ENCODE results near the gene ASAP2.

The ASAP2 gene

DNA sequence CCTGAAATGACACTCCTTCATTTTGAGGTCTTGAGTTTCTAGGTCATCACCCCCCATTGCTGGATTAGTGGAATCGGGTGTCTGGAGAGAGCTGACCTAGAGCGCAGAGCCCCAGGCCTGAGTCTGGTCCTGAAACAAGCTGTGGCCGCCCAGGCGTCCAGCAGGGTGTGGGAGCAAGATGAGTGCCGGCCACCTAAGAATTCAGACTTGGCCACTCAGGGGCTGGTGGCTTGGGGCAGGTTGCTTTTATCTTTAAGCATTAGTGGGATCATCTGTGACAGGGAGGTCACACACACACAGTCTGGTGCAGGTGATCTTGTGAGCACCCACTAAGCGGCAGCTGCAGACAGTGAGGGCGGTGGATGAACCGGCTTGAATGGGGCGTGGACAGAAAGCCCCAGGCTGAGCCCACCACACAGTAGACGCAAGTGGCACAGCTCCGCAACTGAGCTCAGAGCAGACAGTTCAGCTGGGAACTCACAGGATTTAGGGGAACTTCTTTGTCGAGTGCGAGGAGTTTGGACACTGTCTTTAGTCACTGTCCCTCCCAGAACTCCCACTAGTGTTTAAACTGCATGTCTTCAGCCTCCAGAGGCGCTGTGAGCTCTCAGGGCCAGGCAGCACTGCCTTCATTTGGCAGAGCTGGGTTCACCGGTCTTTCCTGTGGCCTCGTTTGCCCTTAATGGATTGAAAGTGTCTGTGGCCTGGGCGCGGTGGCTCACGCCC, 195.2 kb downstream of the ASAP2 start:
- TF ChIP-seq, protein P1, sequence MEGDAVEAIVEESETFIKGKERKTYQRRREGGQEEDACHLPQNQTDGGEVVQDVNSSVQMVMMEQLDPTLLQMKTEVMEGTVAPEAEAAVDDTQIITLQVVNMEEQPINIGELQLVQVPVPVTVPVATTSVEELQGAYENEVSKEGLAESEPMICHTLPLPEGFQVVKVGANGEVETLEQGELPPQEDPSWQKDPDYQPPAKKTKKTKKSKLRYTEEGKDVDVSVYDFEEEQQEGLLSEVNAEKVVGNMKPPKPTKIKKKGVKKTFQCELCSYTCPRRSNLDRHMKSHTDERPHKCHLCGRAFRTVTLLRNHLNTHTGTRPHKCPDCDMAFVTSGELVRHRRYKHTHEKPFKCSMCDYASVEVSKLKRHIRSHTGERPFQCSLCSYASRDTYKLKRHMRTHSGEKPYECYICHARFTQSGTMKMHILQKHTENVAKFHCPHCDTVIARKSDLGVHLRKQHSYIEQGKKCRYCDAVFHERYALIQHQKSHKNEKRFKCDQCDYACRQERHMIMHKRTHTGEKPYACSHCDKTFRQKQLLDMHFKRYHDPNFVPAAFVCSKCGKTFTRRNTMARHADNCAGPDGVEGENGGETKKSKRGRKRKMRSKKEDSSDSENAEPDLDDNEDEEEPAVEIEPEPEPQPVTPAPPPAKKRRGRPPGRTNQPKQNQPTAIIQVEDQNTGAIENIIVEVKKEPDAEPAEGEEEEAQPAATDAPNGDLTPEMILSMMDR (IDR thresholded peaks at IDR 0.05; ENCODE audit: low read depth, low read length): no peak

DNA sequence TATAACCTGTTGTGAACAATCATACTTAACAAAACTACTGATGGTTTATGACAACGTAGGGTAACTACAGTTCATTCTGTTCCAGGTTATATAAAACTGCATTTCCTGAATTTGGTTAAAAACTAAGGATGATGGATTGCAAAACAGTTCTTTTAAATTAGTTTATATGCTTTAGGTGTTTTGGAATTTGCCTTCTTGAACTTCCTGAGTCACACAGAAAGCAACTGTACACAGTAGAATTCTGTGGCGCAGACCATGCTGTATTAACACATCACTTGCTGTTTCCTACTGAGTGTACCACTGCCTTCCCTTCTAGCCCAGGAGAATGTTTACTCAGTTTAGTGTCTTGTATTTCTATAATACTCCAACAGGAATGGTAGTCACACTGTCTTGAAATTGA, 197.3 kb downstream of the ASAP2 start:
- H3K4me3 ChIP-seq (ENCODE audit: low read depth, low read length): no peak overlapping the region
- TF ChIP-seq, protein P1 (IDR thresholded peaks at IDR 0.05; ENCODE audit: low read depth, low read length): no peak

More for the DNA sequence above, 195.2 kb downstream of the ASAP2 start:
- no peak overlapping the region for H3K4me3 ChIP-seq (ENCODE audit: low read depth, low read length)

DNA sequence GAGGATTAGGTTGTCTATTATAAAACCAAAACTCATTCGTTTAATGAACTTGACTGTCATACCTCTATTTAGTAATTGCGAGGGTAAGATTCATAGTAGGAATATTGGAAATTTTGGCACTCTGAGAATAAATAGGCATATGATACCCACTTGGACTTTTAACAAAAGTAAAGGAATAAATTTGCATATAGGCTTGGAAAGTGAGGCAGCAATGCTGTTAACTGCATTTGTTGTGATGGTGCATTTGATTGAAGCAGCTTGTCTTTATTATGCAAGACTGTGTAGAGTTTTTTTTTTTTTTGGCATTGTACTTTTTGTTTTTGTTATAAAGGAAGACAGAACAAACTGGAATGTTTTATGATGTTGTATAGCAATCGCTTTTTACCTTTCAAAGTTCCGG, 197.8 kb downstream of the ASAP2 start:
- H3K4me3 ChIP-seq (ENCODE audit: low read depth, low read length): no peak overlapping the region
- TF ChIP-seq, protein P1 (IDR thresholded peaks at IDR 0.05; ENCODE audit: low read depth, low read length): no peak

DNA sequence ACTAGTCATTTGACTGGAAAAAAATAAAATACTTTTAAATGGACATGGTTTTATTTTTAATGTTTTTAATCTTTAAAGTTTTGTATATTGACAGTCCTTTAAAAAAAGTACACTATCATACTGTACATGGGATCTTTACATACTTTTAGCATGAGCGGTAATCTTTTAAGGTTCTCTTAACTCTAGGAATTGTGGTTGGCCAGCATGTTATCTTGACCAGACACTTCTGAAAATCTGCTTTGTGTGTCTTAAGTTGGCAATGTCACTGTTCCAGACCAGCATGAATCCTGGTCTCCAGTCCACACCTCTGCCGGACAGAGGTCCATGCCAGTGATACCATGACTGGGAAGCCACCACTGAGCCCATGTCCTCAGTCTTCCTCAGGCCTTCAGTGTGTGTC, 199.0 kb downstream of the ASAP2 start:
- TF ChIP-seq, protein P1 (IDR thresholded peaks at IDR 0.05; ENCODE audit: low read depth, low read length): no peak
- H3K4me3 ChIP-seq (ENCODE audit: low read depth, low read length): no peak overlapping the region

DNA sequence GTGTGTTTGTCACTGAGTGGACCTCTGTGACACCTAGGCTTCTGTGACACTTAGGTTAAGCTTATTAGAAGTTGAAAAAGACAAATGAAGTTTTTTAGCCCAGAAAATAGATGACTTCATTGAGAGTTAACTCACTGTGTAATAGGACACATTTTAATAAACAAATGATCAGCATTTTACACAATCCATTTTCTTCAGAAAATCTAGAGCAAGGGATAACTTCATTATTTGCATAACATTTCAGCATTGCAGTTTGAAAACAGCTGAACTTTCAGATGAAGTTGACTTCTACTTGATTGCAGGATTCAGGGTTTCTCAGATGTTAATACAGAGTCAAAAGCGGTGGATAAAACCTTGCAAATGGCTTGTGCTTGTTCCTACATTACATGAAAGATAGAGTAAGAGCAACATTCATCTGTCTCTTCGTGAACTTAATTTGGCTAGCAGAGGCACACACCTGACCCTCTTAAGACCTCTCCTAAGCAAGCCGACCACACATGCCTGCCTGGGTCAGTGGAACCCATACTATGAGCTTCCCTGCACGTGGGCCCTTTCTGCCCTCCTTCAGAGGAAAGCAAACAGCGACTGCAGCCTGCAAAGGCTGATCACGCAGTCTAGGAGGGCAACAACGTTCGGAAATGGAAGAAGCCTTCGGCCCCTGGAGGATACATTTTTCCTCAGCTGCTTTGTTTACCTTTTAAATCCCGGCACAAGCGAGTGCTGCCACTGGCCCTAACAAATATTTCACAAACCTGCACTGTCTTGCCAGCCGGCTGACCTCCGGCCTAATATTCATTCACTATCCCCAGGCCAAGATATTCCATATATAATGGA, 200.1 kb downstream of the ASAP2 start:
- TF ChIP-seq, protein P1 (IDR thresholded peaks at IDR 0.05; ENCODE audit: low read depth, low read length): no peak
- no peak overlapping the region for H3K4me3 ChIP-seq (ENCODE audit: low read depth, low read length)

DNA sequence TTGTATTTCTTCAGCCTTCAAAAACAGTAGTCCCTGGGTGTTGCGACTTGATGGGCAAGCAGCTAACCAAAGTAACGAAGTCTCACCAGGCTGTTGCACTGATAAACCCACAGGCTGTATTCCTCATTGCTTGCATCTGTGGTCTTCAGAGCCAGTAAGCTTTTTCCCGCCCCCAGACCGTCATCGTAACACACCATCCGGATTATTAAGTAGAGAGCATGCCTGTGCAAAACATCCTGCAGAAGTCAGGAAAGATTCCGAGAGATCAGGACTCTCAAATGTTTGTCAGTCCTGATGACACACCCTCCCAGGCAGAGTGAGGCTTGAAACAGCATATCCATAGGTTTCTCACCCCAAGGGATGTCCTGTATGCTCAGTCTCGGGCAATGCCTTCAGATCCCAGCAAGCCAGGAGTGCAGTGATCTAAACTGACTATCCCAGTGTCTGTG, 200.8 kb downstream of the ASAP2 start:
- H3K4me3 ChIP-seq (ENCODE audit: low read depth, low read length): no peak overlapping the region
- TF ChIP-seq, protein P1 (IDR thresholded peaks at IDR 0.05; ENCODE audit: low read depth, low read length): no peak

DNA sequence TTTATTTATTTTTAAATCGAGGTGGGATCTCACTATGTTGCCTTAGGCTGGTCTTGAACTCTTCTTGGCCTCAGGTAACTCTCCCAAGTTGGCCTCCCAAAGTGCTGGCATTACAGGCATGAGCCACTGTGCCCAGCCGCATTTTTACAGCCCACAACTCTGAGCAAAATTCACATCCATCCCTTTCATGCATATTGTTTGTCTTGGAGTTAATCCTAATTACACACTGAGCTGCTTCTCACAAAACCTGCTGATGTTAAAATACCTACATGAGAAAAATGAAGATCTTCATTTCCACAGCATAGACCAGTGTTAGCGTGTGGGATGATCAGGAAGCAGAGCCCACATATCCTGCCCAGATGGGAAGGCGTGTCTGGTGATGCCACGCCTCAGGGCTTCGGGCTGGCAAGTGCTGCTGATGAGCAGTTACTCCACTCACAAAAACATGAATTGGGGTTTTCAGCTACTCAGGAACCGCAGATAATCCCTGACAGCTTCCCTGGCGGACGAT, 202.1 kb downstream of the ASAP2 start:
- H3K4me3 ChIP-seq (ENCODE audit: low read depth, low read length): no peak overlapping the region
- TF ChIP-seq, protein P1 (IDR thresholded peaks at IDR 0.05; ENCODE audit: low read depth, low read length): no peak

All from WI38 (cell line).